Erythroblast (primary cell): ENCODE results near the gene TBC1D1.

Experiments
- GATA1 ChIP-seq: IDR thresholded peaks from 2 replicates; pipeline ENCODE4 v1.6.1; 2011; ENCODE audit warnings: low read depth, mild to moderate bottlenecking, control low read depth, low read length, moderate library complexity
- POLR2A ChIP-seq: IDR thresholded peaks from 2 replicates; pipeline ENCODE4 v1.6.1; 2011; ENCODE audit warnings: mild to moderate bottlenecking, low read length

GRCh38 chr4:38100474-38101255, 209.8 kb downstream of the TBC1D1 start:
- TF ChIP-seq POLR2A (no peak), GATA1 (no peak)
